OCI-LY7 (cell line): Measurements from ENCODE around the gene ZNF541. TPM values are rescaled to one million over a fixed set of nuclear protein-coding genes. Genes with fewer than 3 reads are reported as not detected.
A peak's percentile ranks its signal among the peaks of the same experiment; 100 is the strongest.

ENCODE experiments used
- BruUV-seq: library from RNA; stranded (reverse); fragments of 400-500 nt; replicated peaks from 2 replicates; lab custom pipeline; 2021; lab: Mats Ljungman, UMichigan
- CTCF ChIA-PET: fragments of 300-600 bp; sonication (Branson Sonifier 250); formaldehyde crosslinking; loops from one replicate; lab custom pipeline; 2022; ENCODE audit warnings: antibody characterized with exemption; ENCODE audit not compliant: unreplicated experiment; lab: Charles Lee
- POLR2A ChIA-PET: fragments of 300-600 bp; sonication (Branson Sonifier 250); formaldehyde crosslinking; loops from one replicate; lab custom pipeline; 2022; ENCODE audit warnings: antibody characterized with exemption; lab: Charles Lee
- DNase-seq: peaks from one replicate; pipeline ENCODE4 v3.0.0-alpha.2; 2015; ENCODE audit warnings: low spot score
- H2AFZ ChIP-seq: fragments of 200-600 bp; sonication (generic), shearing (Covaris generic); 2 replicates; pipeline ENCODE4 v1.6.1; 2014; ENCODE audit warnings: mild to moderate bottlenecking, antibody characterized with exemption, low read length, moderate library complexity
- H3K27ac ChIP-seq: fragments of 200-600 bp; sonication (generic); 2 replicates; pipeline ENCODE4 v1.5.1; 2014; ENCODE audit warnings: mixed run types, low read depth, mild to moderate bottlenecking, moderate library complexity, low read length, inconsistent platforms; ENCODE audit not compliant: poor library complexity, severe bottlenecking
- H3K36me3 ChIP-seq: fragments of 200-600 bp; sonication (generic); 2 replicates; pipeline ENCODE4 v1.6.1; 2014; ENCODE audit warnings: mild to moderate bottlenecking, antibody characterized with exemption, low read length, moderate library complexity, mixed read lengths; ENCODE audit not compliant: insufficient read depth
- H3K4me1 ChIP-seq: fragments of 200-600 bp; sonication (generic); 2 replicates; pipeline ENCODE4 v1.5.1; 2014; ENCODE audit warnings: mild to moderate bottlenecking, low read length; ENCODE audit not compliant: insufficient read depth, poor library complexity, severe bottlenecking
- H3K4me2 ChIP-seq: fragments of 200-600 bp; sonication (generic); 2 replicates; pipeline ENCODE4 v1.6.1; 2014; ENCODE audit warnings: mild to moderate bottlenecking, low read length
- H3K4me3 ChIP-seq: fragments of 200-600 bp; sonication (generic); 2 replicates; pipeline ENCODE4 v1.5.1; 2014; ENCODE audit warnings: mild to moderate bottlenecking, low read depth, low read length; ENCODE audit not compliant: poor library complexity, severe bottlenecking
- H3K79me2 ChIP-seq: fragments of 200-600 bp; sonication (generic); 2 replicates; pipeline ENCODE4 v1.6.1; 2016; ENCODE audit warnings: low read depth, mild to moderate bottlenecking, low read length, moderate library complexity, mixed read lengths; ENCODE audit not compliant: insufficient read depth
- H3K9me2 ChIP-seq: fragments of 200-600 bp; sonication (generic); 2 replicates; pipeline ENCODE4 v1.6.1; 2016; ENCODE audit warnings: mild to moderate bottlenecking, low read length, mixed read lengths; ENCODE audit not compliant: insufficient read depth
- H3K9me3 ChIP-seq: fragments of 200-600 bp; sonication (generic); 2 replicates; pipeline ENCODE4 v1.6.1; 2014; ENCODE audit warnings: mild to moderate bottlenecking, mixed run types, low read length, mixed read lengths
- H4K20me1 ChIP-seq: fragments of 200-600 bp; sonication (generic); 2 replicates; pipeline ENCODE4 v1.6.1; 2014; ENCODE audit warnings: mild to moderate bottlenecking, antibody characterized with exemption, low read length, moderate library complexity, mixed read lengths; ENCODE audit not compliant: insufficient read depth
- CTCF ChIP-seq: fragments of 200-600 bp; sonication (generic); conservative IDR thresholded peaks from 2 replicates; pipeline ENCODE4 v1.5.1; 2014; ENCODE audit warnings: mild to moderate bottlenecking, antibody characterized with exemption, low read length, moderate library complexity, mixed read lengths
- EZH2phosphoT487 ChIP-seq: fragments of 200-600 bp; sonication (generic); IDR thresholded peaks from 2 replicates; pipeline ENCODE4 v1.6.1; 2018; ENCODE audit warnings: low read depth, borderline replicate concordance, mild to moderate bottlenecking, mixed run types, antibody characterized with exemption, low read length, moderate library complexity, mixed read lengths
- intact Hi-C: fragments of 100-400 bp; cut with micrococcal nuclease; formaldehyde crosslinking; loops from one replicate; pipeline ENCODE4 v1.10.0; 2022; ENCODE audit not compliant: unreplicated experiment
- total RNA-seq, 2 experiments: library from RNA; depleted of rRNA in 1 of 2; stranded (reverse); fragments of >200 nt in 1 of 2; shearing (Covaris generic) in 1 of 2; gene quantifications; 2 replicates each; pipeline ENCODE4 v1.2.3, GENCODE V29; 2014 to 2022

ZNF541 gene
- total RNA-seq, 2 experiments from 2014 or later = not detected

GRCh38 chr19:47539747-47540311, 33.1 kb downstream of the ZNF541 start:
- intact Hi-C loops = loop anchor here (2.0 kb wide), 1 partner anchor 159 kb away; no protein-coding TSS in a partner anchor
- H2AFZ ChIP-seq = peak overlapping the region; percentile 43; the same call in 1 of the 2 replicates
- no peaks in the 10 kb centered on the region for H3K9me2 ChIP-seq
- H3K4me3 ChIP-seq = no peak overlapping the region
- no peaks in the 10 kb centered on the region for H3K36me3 ChIP-seq
- ChIA-PET POLR2A (no interaction called here), CTCF (no interaction called here)
- H3K9me3 ChIP-seq = no peaks in the 10 kb centered on the region
- DNase-seq = no peak
- H3K27ac ChIP-seq = no peak overlapping the region
- BruUV-seq = no TSS peak
- no peaks in the 10 kb centered on the region for H3K79me2 ChIP-seq
- TF ChIP-seq CTCF (no peak), EZH2phosphoT487 (no peak)
- H3K4me1 ChIP-seq = peaks cover 18% of the 10 kb centered on the region
- no peak overlapping the region for H3K4me2 ChIP-seq
- no peaks in the 10 kb centered on the region for H4K20me1 ChIP-seq

GRCh38 chr19:47538812-47539211, 34.1 kb downstream of the ZNF541 start:
- intact Hi-C loops = no loop called here
- Histone ChIP-seq H2AFZ (no peak overlapping the region), H3K4me2 (no peak overlapping the region), H4K20me1 (no peaks in the 10 kb centered on the region), H3K36me3 (no peaks in the 10 kb centered on the region), H3K4me3 (no peak overlapping the region), H3K9me2 (no peaks in the 10 kb centered on the region), H3K79me2 (no peaks in the 10 kb centered on the region), H3K9me3 (no peaks in the 10 kb centered on the region), H3K4me1 (peaks cover 18% of the 10 kb centered on the region), H3K27ac (no peak overlapping the region)
- DNase-seq = no peak
- BruUV-seq = no TSS peak
- TF ChIP-seq CTCF (no peak), EZH2phosphoT487 (no peak)
- POLR2A ChIA-PET = no interaction called here
- CTCF ChIA-PET = no interaction called here

GRCh38 chr19:47537493-47537892, 35.5 kb downstream of the ZNF541 start:
- CTCF ChIA-PET = no interaction called here
- Histone ChIP-seq H3K79me2 (no peaks in the 10 kb centered on the region), H3K4me2 (no peak overlapping the region), H3K9me3 (no peaks in the 10 kb centered on the region), H3K9me2 (no peaks in the 10 kb centered on the region), H3K27ac (no peak overlapping the region), H3K4me3 (no peak overlapping the region), H3K4me1 (peaks cover 18% of the 10 kb centered on the region), H4K20me1 (no peaks in the 10 kb centered on the region), H2AFZ (no peak overlapping the region), H3K36me3 (no peaks in the 10 kb centered on the region)
- intact Hi-C loops = no loop called here
- DNase-seq = no peak
- TF ChIP-seq CTCF (no peak), EZH2phosphoT487 (no peak)
- POLR2A ChIA-PET = interaction anchor here (0.6 to 1.6 kb wide), 2 partner anchors 63 to 186 kb away, joined by 4 to 5 read pairs; no protein-coding TSS in a partner anchor
- BruUV-seq = no TSS peak
